Ishikawa (cell line): ENCODE results near the gene SLC5A2.

Source experiments
- CEBPB ChIP-seq: IDR thresholded peaks from 2 replicates; pipeline ENCODE4 v1.6.1; 2012
- YY1 ChIP-seq: IDR thresholded peaks from 2 replicates; pipeline ENCODE4 v1.6.1; 2012; ENCODE audit warnings: low read depth

DNA sequence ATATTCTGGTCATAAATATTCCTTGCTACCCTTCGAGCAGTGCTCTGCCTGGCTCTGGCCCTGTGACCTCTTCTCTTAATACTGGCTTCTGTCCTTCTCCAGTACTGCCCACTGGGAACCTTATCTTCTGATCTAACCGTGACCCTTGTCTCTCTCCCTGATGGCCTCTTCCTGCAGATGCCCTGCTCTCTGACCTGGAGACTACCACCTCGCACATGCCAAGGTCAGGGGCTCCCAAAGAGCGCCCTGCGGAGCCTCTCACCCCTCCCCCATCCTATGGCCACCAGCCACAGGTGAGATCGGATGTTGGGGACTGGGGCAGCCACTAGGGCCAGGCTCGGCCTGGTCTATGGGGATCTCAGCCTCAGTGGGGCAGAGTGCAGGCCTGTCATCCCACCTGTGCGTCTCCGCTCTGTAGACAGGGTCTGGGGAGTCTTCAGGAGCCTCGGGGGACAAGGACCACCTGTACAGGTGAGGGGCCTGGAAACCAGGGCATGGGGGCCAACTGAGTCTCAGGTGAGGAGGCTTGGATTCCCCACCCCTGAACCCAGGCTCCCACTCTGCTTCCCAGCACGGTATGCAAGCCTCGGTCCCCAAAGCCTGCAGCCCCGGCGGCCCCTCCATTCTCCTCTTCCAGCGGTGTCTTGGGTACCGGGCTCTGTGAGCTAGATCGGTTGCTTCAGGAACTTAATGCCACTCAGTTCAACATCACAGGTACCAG, 9.5 kb upstream of the SLC5A2 start:
- TF ChIP-seq CEBPB (no peak), YY1 (no peak)
